Kidney (tissue), 14 donors: Measurements from ENCODE around the gene MAPRE3. TPM values are rescaled to one million over a fixed set of nuclear protein-coding genes. Genes with fewer than 3 reads are reported as not detected.

Experiments used
- DNase-seq, 5 donors: peaks; one replicate each; pipeline ENCODE4 v3.0.0-alpha.2; 2013 to 2020
- FAIRE-seq: peaks from 2 replicates; lab custom pipeline; 2012; peaks lifted over from hg19 to GRCh38; lab: Jason Lieb, UNC
- H3K27ac ChIP-seq, 2 donors: one replicate each; pipeline ENCODE4 v1.7.0; 2013; ENCODE audit warnings: low read depth in 2 of 2, low read length in 2 of 2, inconsistent platforms in 1 of 2
- H3K27me3 ChIP-seq: one replicate; pipeline ENCODE4 v1.7.1; 2013; ENCODE audit warnings: low read length, inconsistent platforms; ENCODE audit not compliant: control insufficient read depth, insufficient read depth
- H3K36me3 ChIP-seq, 3 donors: one replicate each; pipeline versions ENCODE4 v1.7.0 to v1.7.1; 2013; ENCODE audit warnings: low read length in 3 of 3, control low read depth in 1 of 3, inconsistent platforms in 1 of 3; ENCODE audit not compliant: insufficient read depth in 3 of 3, control insufficient read depth in 2 of 3
- H3K4me1 ChIP-seq, 3 donors: one replicate each; pipeline versions ENCODE4 v1.7.0 to v1.7.1; 2013; ENCODE audit warnings: low read length in 3 of 3, inconsistent platforms in 1 of 3, low read depth in 1 of 3; ENCODE audit not compliant: control insufficient read depth in 2 of 3, insufficient read depth in 2 of 3
- H3K4me3 ChIP-seq, 3 donors: one replicate each; pipeline versions ENCODE4 v1.7.0 to v1.8.1; 2013; ENCODE audit warnings: low read length in 3 of 3, control low read depth in 1 of 3, inconsistent platforms in 1 of 3
- H3K9ac ChIP-seq, 3 donors: one replicate each; pipeline versions ENCODE4 v1.7.0 to v1.7.1; 2013; ENCODE audit warnings: low read length in 3 of 3, control low read depth in 1 of 3, inconsistent platforms in 1 of 3
- H3K9me3 ChIP-seq, 3 donors: one replicate each; pipeline versions ENCODE4 v1.7.0 to v1.7.1; 2013; ENCODE audit warnings: low read length in 3 of 3, control low read depth in 1 of 3, inconsistent platforms in 1 of 3; ENCODE audit not compliant: control insufficient read depth in 2 of 3, insufficient read depth in 1 of 3
- intact Hi-C: fragments of 100-400 bp; cut with DNase I; formaldehyde crosslinking; loops from one replicate; pipeline ENCODE4 v1.11.1; 2022
- polyA plus RNA-seq: library from polyadenylated mRNA; stranded (reverse); fragments of 350-450 nt; fragmentation: Illumina TruSeq; extraction: RNeasy Lipid Tissue Mini Kit (QIAGEN cat#74804); gene quantifications from one replicate; pipeline ENCODE4 v1.2.3, GENCODE V29; 2014; ENCODE audit warnings: low read depth, low replicate concordance; ENCODE audit not compliant: insufficient read depth
- total RNA-seq: library from RNA; stranded (reverse); fragmentation: NEBNext Ultra II Directional; extraction: Animal tissue kit (Norgen Biotek cat#: 25700); gene quantifications from one replicate; pipeline ENCODE4 v1.2.1, GENCODE V29; 2021
- TF ChIP-seq, protein P1 (sequence below): IDR thresholded peaks from 3 replicates; pipeline ENCODE4 v1.5.1; 2012; ENCODE audit warnings: mild to moderate bottlenecking, moderate library complexity, borderline replicate concordance; ENCODE audit not compliant: insufficient read depth; ENCODE audit errors: extremely low read depth
- donor health status: control.
- donor health status: control.
- donor health status: control.
- donor health status: control.
- donor health status: control.
- donor health status: DM: yes; HTN: yes; CAD: no.
- donor health status: Normal renal cell carcinoma (clear cell type).

Gene MAPRE3
- total and polyA plus RNA-seq, 2 donors from 2014 or later: 17.9 to 49.6 TPM

DNA sequence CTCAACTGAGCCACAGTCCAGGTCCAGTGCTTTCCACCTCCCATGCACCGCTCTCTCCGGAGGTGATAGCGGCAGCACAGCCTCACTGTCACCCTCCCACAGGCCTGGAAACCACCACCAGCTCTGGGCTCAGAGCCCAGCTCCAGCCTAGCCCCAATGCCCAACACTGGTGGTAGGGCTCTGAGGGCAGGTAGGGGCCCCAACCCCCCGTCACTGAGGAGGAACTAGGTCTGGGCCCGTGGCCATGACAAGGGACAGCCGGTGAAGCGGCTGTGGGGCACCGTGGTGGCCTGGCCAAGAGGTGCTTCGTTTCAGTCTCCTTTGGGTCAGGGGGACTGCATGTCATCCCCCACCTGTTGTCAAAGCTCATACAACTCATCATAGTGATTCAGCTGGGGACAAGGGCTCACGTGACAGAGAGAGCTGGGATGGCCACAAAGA is 56.8 kb downstream of the MAPRE3 start:
- H3K27me3 ChIP-seq: no peaks in the 10 kb centered on the region
- DNase-seq: no peak
- H3K27ac ChIP-seq: no peak overlapping the region
- H3K9me3 ChIP-seq: no peaks in the 10 kb centered on the region
- peaks cover 0 to 15% (median 13%) of the 10 kb centered on the region in 3 donors for H3K36me3 ChIP-seq
- intact Hi-C loops: no loop called here
- TF ChIP-seq, protein P1, sequence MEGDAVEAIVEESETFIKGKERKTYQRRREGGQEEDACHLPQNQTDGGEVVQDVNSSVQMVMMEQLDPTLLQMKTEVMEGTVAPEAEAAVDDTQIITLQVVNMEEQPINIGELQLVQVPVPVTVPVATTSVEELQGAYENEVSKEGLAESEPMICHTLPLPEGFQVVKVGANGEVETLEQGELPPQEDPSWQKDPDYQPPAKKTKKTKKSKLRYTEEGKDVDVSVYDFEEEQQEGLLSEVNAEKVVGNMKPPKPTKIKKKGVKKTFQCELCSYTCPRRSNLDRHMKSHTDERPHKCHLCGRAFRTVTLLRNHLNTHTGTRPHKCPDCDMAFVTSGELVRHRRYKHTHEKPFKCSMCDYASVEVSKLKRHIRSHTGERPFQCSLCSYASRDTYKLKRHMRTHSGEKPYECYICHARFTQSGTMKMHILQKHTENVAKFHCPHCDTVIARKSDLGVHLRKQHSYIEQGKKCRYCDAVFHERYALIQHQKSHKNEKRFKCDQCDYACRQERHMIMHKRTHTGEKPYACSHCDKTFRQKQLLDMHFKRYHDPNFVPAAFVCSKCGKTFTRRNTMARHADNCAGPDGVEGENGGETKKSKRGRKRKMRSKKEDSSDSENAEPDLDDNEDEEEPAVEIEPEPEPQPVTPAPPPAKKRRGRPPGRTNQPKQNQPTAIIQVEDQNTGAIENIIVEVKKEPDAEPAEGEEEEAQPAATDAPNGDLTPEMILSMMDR: no peak
- H3K4me1 ChIP-seq: no peaks in the 10 kb centered on the region
- no peak for FAIRE-seq
- no peak overlapping the region for H3K9ac ChIP-seq
- no peak overlapping the region for H3K4me3 ChIP-seq

- TF ChIP-seq, protein P1: no peak
Observed at GRCh38 chr2:27029051-27029450, 58.6 kb downstream of the MAPRE3 start.

DNA sequence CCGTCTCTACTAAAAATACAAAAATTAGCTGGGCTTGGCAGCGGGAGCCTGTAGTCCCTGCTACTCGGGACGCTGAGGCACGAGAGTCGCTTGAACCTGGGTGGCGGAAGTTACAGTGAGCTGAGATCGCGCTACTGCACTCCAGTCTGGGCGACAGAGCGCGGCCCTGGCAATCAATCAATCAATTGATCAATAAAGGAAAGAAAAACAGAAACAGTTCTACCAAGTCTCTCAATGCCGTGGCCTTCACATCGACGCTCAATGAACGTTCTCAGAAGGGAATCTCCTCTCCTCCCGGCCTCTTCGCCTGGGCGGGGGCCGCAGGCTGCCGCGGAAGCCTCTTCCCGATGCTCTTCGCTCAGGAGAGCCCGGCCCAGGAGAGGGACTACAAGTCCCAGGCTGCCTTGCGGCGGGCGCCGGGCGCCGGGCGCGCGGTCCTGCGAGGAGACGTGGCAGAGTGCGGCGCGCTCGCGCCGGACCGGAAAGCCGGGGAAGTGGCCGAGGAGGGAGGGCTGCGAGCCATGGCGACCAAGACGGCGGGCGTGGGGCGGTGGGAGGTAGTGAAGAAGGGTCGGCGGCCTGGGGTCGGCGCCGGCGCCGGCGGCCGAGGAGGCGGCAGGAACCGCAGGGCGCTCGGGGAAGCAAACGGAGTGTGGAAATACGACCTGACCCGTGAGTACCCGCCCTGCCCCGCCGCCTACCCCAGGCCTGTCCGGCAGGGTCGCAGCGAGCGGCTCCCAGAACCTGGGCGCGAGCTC is 62.2 kb downstream of the MAPRE3 start, which contains the start of gene TMEM214:
TMEM214 (plus strand) TSS at position 471 of the 758 bp plus-strand sequence; CDS start at position 522, 51 bp downstream.
- Histone ChIP-seq H3K4me1 (peaks cover 3 to 12% (median 9%) of the 10 kb centered on the region in 3 donors), H3K4me3 (peak within 1 kb of the TSS; percentile 63 to 97 (median 95)), H3K9me3 (no peaks in the 10 kb centered on the region), H3K27me3 (no peaks in the 10 kb centered on the region), H3K36me3 (peaks cover 6 to 26% (median 25%) of the 10 kb centered on the region in 3 donors), H3K9ac (peak within 1 kb of the TSS; percentile 57 to 99 (median 73)), H3K27ac (peak within 1 kb of the TSS; percentile 35 to 48)
- intact Hi-C loops: no loop called here
- TF ChIP-seq, protein P1: no peak
- FAIRE-seq (no peak), DNase-seq (peak; percentile 87 to 96 (median 88))

More at GRCh38 chr2:27029051-27029450, 58.6 kb downstream of the MAPRE3 start:
- Histone ChIP-seq H3K27ac (no peak overlapping the region), H3K27me3 (no peaks in the 10 kb centered on the region), H3K9ac (no peak overlapping the region), H3K4me3 (no peak overlapping the region), H3K9me3 (no peaks in the 10 kb centered on the region), H3K4me1 (peaks cover 3 to 8% (median 7%) of the 10 kb centered on the region in 3 donors), H3K36me3 (peaks cover 0 to 10% (median 0%) of the 10 kb centered on the region in 3 donors)
- DNase-seq (peak in 1 of 5 donors; percentile 4), FAIRE-seq (no peak)
- intact Hi-C loops: no loop called here
